Fibroblast of villous mesenchyme (primary cell): ENCODE data around the gene PHF2. TPM values are rescaled to one million over a fixed set of nuclear protein-coding genes. Genes with fewer than 3 reads are reported as not detected.

Experiments
- DNase-seq: peaks from one replicate; pipeline ENCODE4 v3.0.0-alpha.2; 2010; ENCODE audit warnings: low read depth
- H3K4me3 ChIP-seq: 2 replicates; pipeline ENCODE4 v1.5.1; 2011; ENCODE audit warnings: low read depth, mild to moderate bottlenecking, low read length
- CTCF ChIP-seq: IDR thresholded peaks from 2 replicates; pipeline ENCODE4 v1.5.1; 2012; ENCODE audit warnings: low read depth, mild to moderate bottlenecking, low read length; ENCODE audit not compliant: insufficient read depth
- total RNA-seq: library from RNA; depleted of rRNA; stranded (reverse); fragments of >200 nt; gene quantifications from 2 replicates; pipeline ENCODE4 v1.2.3, GENCODE V29; 2012

The PHF2 gene
- total RNA-seq, 1 donor: 15.5 TPM

- H3K4me3 ChIP-seq: no peak overlapping the region
- DNase-seq: no peak
- TF ChIP-seq CTCF: no peak
Observed at GRCh38 chr9:93540305-93540704, 36.1 kb upstream of the PHF2 start.

GRCh38 chr9:93541005-93541404 lies 35.4 kb upstream of the PHF2 start:
- no peak overlapping the region for H3K4me3 ChIP-seq
- TF ChIP-seq CTCF: no peak
- DNase-seq: no peak

GRCh38 chr9:93541581-93542349 lies 34.6 kb upstream of the PHF2 start:
- no peak for DNase-seq

GRCh38 chr9:93543117-93543516 lies 33.3 kb upstream of the PHF2 start:
- TF ChIP-seq CTCF: no peak
- H3K4me3 ChIP-seq: no peak overlapping the region
- DNase-seq: no peak

More at GRCh38 chr9:93541581-93542349, 34.6 kb upstream of the PHF2 start:
- H3K4me3 ChIP-seq: no peak overlapping the region
- no peak for TF ChIP-seq CTCF

GRCh38 chr9:93546356-93546755 lies 30.0 kb upstream of the PHF2 start:
- DNase-seq: no peak
- no peak overlapping the region for H3K4me3 ChIP-seq
- TF ChIP-seq CTCF: no peak

GRCh38 chr9:93549611-93550010 lies 26.8 kb upstream of the PHF2 start:
- no peak for DNase-seq
- H3K4me3 ChIP-seq: no peak overlapping the region

More at GRCh38 chr9:93549611-93550010, 26.8 kb upstream of the PHF2 start:
- TF ChIP-seq CTCF: no peak
